Mesenchymal stem cell (in vitro differentiated cells and primary cell): ENCODE data around the gene KLRB1.
"Not testable (repeated sequence)": the region's sequence is repeated elsewhere in the genome, so short reads cannot be mapped to it uniquely, and the experiment has no call there.

Source experiments
- DNase-seq: peaks from one replicate; pipeline ENCODE4 v3.0.0-alpha.2; 2013
- H2AFZ ChIP-seq: one replicate; pipeline ENCODE4 v1.6.1; 2013; ENCODE audit warnings: low read depth, mild to moderate bottlenecking, control low read depth, inconsistent platforms, low read length, moderate library complexity
- H2AK5ac ChIP-seq: 2 replicates; pipeline ENCODE4 v1.6.1; 2013; ENCODE audit warnings: low read length, moderate library complexity, mild to moderate bottlenecking, inconsistent platforms; ENCODE audit not compliant: severe bottlenecking
- H2BK120ac ChIP-seq: one replicate; pipeline ENCODE4 v1.6.1; 2013; ENCODE audit warnings: low read depth, mild to moderate bottlenecking, inconsistent platforms, low read length, moderate library complexity
- H2BK12ac ChIP-seq, 2 experiments: one replicate each; pipeline ENCODE4 v1.6.1; 2013; ENCODE audit warnings: inconsistent platforms in 2 of 2, low read length in 2 of 2, mild to moderate bottlenecking in 2 of 2, moderate library complexity in 2 of 2, control low read depth in 1 of 2
- H2BK15ac ChIP-seq: one replicate; pipeline ENCODE4 v1.6.1; 2013; ENCODE audit warnings: mild to moderate bottlenecking, low read depth, inconsistent platforms; ENCODE audit not compliant: poor library complexity, severe bottlenecking
- H2BK5ac ChIP-seq: 2 replicates; pipeline ENCODE4 v1.6.1; 2013; ENCODE audit warnings: low read depth, mild to moderate bottlenecking, low read length, control low read depth, inconsistent platforms; ENCODE audit not compliant: poor library complexity, severe bottlenecking
- H3K14ac ChIP-seq, 2 experiments: one replicate each; pipeline ENCODE4 v1.6.1; 2013; ENCODE audit warnings: inconsistent platforms in 2 of 2, low read length in 2 of 2, control low read depth in 1 of 2, mild to moderate bottlenecking in 1 of 2, moderate library complexity in 1 of 2
- H3K18ac ChIP-seq, 2 experiments: one replicate each; pipeline ENCODE4 v1.6.1; 2013; ENCODE audit warnings: inconsistent platforms in 2 of 2, low read length in 2 of 2, control low read depth in 1 of 2, low read depth in 1 of 2, mild to moderate bottlenecking in 1 of 2
- H3K23ac ChIP-seq, 2 experiments: one replicate each; pipeline ENCODE4 v1.6.1; 2013; ENCODE audit warnings: inconsistent platforms in 2 of 2, low read length in 2 of 2, mild to moderate bottlenecking in 2 of 2, moderate library complexity in 2 of 2, control low read depth in 1 of 2
- H3K27ac ChIP-seq: 2 replicates; pipeline ENCODE4 v1.5.1; 2013; ENCODE audit warnings: mild to moderate bottlenecking, moderate library complexity, low read length, control low read depth, inconsistent platforms; ENCODE audit not compliant: poor library complexity, severe bottlenecking
- H3K27me3 ChIP-seq, 2 experiments: 2 replicates each; pipeline versions ENCODE4 v1.6.1 to v1.7.0; 2013; ENCODE audit warnings: low read length in 2 of 2, mild to moderate bottlenecking in 2 of 2, moderate library complexity in 2 of 2, control low read depth in 1 of 2, inconsistent platforms in 1 of 2; ENCODE audit not compliant: control insufficient read depth in 1 of 2, insufficient read depth in 1 of 2
- H3K36me3 ChIP-seq, 2 experiments: 2 replicates each; pipeline versions ENCODE4 v1.6.1 to v1.7.0; 2013; ENCODE audit warnings: low read length in 2 of 2, control low read depth in 1 of 2, inconsistent platforms in 1 of 2, low read depth in 1 of 2, mild to moderate bottlenecking in 1 of 2; ENCODE audit not compliant: insufficient read depth in 2 of 2, control insufficient read depth in 1 of 2
- H3K4ac ChIP-seq, 2 experiments: one replicate each; pipeline ENCODE4 v1.6.1; 2013; ENCODE audit warnings: inconsistent platforms in 2 of 2, low read length in 2 of 2, mild to moderate bottlenecking in 2 of 2, moderate library complexity in 2 of 2, control low read depth in 1 of 2, low read depth in 1 of 2
- H3K4me1 ChIP-seq: 2 replicates; pipeline ENCODE4 v1.6.1; 2013; ENCODE audit warnings: low read depth, low read length, control low read depth; ENCODE audit not compliant: control insufficient read depth, insufficient read depth
- H3K4me2 ChIP-seq: 2 replicates; pipeline ENCODE4 v1.6.1; 2013; ENCODE audit warnings: low read length, mild to moderate bottlenecking, inconsistent platforms; ENCODE audit not compliant: poor library complexity, severe bottlenecking
- H3K4me3 ChIP-seq, 2 experiments: 2 replicates each; pipeline versions ENCODE4 v1.5.1 to v1.7.0; 2013; ENCODE audit warnings: low read length in 2 of 2, mild to moderate bottlenecking in 2 of 2, control low read depth in 1 of 2, low read depth in 1 of 2; ENCODE audit not compliant: insufficient read depth in 1 of 2
- H3K79me1 ChIP-seq: replicated peaks from 2 replicates; pipeline ENCODE4 v1.6.1; 2013; ENCODE audit warnings: mild to moderate bottlenecking, control low read depth, low read length, inconsistent platforms; ENCODE audit not compliant: poor library complexity, severe bottlenecking
- H3K9ac ChIP-seq: 2 replicates; pipeline ENCODE4 v1.7.0; 2013; ENCODE audit warnings: mild to moderate bottlenecking, low read length, moderate library complexity
- H3K9me3 ChIP-seq: 2 replicates; pipeline ENCODE4 v1.7.0; 2013; ENCODE audit warnings: mild to moderate bottlenecking, low read length; ENCODE audit not compliant: control insufficient read depth
- H4K8ac ChIP-seq: one replicate; pipeline ENCODE4 v1.6.1; 2013; ENCODE audit warnings: inconsistent platforms, mild to moderate bottlenecking, low read length, moderate library complexity
- H4K91ac ChIP-seq: one replicate; pipeline ENCODE4 v1.6.1; 2013; ENCODE audit warnings: mild to moderate bottlenecking, low read length, inconsistent platforms
- WGBS: methylation state at CpG from one replicate; pipeline ENCODE4 v1.1.7; 2013; ENCODE audit warnings: mixed read lengths; 5-methylcytosine and 5-hydroxymethylcytosine counted together

KLRB1 gene

GRCh38 chr12:9619411-9620179, 11.9 kb upstream of the KLRB1 start:
- Histone ChIP-seq H3K23ac (no peak overlapping the region), H2BK15ac (no peak overlapping the region), H2BK12ac (no peak overlapping the region), H3K27ac (no peak overlapping the region), H3K79me1 (no peaks in the 10 kb centered on the region), H4K91ac (no peak overlapping the region), H3K4ac (no peak overlapping the region), H3K36me3 (no peaks in the 10 kb centered on the region), H4K8ac (no peak overlapping the region), H3K14ac (no peak overlapping the region), H3K4me3 (no peak overlapping the region), H3K4me2 (no peak overlapping the region), H2BK5ac (no peak overlapping the region), H2AFZ (no peak overlapping the region), H3K9ac (no peak overlapping the region), H3K4me1 (no peaks in the 10 kb centered on the region), H3K27me3 (no peaks in the 10 kb centered on the region), H2BK120ac (no peak overlapping the region), H3K9me3 (peaks cover 2% of the 10 kb centered on the region), H2AK5ac (no peak overlapping the region), H3K18ac (no peak overlapping the region)
- WGBS: 94% methylated on average over 5 of the region's 6 CpGs
- no peak for DNase-seq

DNA sequence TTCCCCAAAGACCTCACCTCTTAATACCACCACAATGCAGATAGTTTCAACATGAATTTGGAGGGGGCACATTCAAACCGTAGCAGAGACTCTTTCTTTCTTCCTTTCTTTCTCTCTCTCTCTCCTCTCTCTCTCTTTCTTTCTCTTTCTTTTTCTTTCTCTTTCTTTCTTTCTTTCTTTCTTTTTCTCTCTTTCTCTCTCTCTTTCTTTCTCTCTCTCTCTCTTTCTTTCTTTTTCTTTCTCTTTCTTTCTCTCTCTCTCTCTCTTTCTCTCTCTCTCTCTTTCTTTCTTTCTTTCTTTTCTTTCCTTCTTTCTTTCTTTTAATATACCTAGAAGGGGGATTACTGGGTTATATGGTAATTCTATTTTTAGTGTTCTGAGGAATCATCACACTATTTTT, 11.2 kb upstream of the KLRB1 start:
- H3K4me2 ChIP-seq, H3K23ac ChIP-seq, H3K14ac ChIP-seq, H4K8ac ChIP-seq, H3K4me1 ChIP-seq, DNase-seq, H3K9me3 ChIP-seq, H3K9ac ChIP-seq, H2AFZ ChIP-seq, H3K4ac ChIP-seq, H3K27ac ChIP-seq, H2BK120ac ChIP-seq, H3K18ac ChIP-seq, H3K79me1 ChIP-seq, H3K4me3 ChIP-seq, H2BK12ac ChIP-seq, H2AK5ac ChIP-seq, H4K91ac ChIP-seq, H2BK5ac ChIP-seq, H3K27me3 ChIP-seq, H2BK15ac ChIP-seq, H3K36me3 ChIP-seq: not testable (repeated sequence)
- 93% methylated on average over 1 of the region's 1 CpG for WGBS

GRCh38 chr12:9617124-9617523, 9.4 kb upstream of the KLRB1 start:
- WGBS: 98% methylated on average over 4 of the region's 6 CpGs
- Histone ChIP-seq H3K36me3 (no peaks in the 10 kb centered on the region), H3K14ac (no peak overlapping the region), H2BK5ac (no peak overlapping the region), H4K8ac (no peak overlapping the region), H3K4ac (no peak overlapping the region), H3K4me2 (no peak overlapping the region), H3K23ac (no peak overlapping the region), H2AK5ac (no peak overlapping the region), H3K18ac (no peak overlapping the region), H3K27ac (no peak overlapping the region), H3K27me3 (no peaks in the 10 kb centered on the region), H3K4me1 (no peaks in the 10 kb centered on the region), H3K79me1 (no peaks in the 10 kb centered on the region), H3K9ac (no peak overlapping the region), H2BK120ac (no peak overlapping the region), H3K4me3 (no peak overlapping the region), H4K91ac (no peak overlapping the region), H2AFZ (no peak overlapping the region), H2BK12ac (no peak overlapping the region), H2BK15ac (no peak overlapping the region), H3K9me3 (peaks cover 2% of the 10 kb centered on the region)
- DNase-seq: no peak

- WGBS: 82% methylated on average over 1 of the region's 5 CpGs
These were observed 7.9 kb upstream of the KLRB1 start for GRCh38 chr12:9615420-9616136.

More at GRCh38 chr12:9615420-9616136, 7.9 kb upstream of the KLRB1 start:
- no peak overlapping the region for H3K14ac ChIP-seq
- H3K27ac ChIP-seq: no peak overlapping the region
- no peak overlapping the region for H2BK12ac ChIP-seq
- no peaks in the 10 kb centered on the region for H3K36me3 ChIP-seq
- H4K8ac ChIP-seq: no peak overlapping the region
- H3K4me2 ChIP-seq: no peak overlapping the region
- no peaks in the 10 kb centered on the region for H3K27me3 ChIP-seq
- H2BK5ac ChIP-seq: no peak overlapping the region
- H3K4me3 ChIP-seq: no peak overlapping the region
- H3K9me3 ChIP-seq: peaks cover 2% of the 10 kb centered on the region
- no peak overlapping the region for H3K9ac ChIP-seq
- H3K4me1 ChIP-seq: no peaks in the 10 kb centered on the region
- no peak overlapping the region for H2BK15ac ChIP-seq
- no peak for DNase-seq
- no peak overlapping the region for H3K18ac ChIP-seq
- no peak overlapping the region for H3K4ac ChIP-seq
- H2AFZ ChIP-seq: no peak overlapping the region
- no peak overlapping the region for H2AK5ac ChIP-seq
- H2BK120ac ChIP-seq: no peak overlapping the region
- H4K91ac ChIP-seq: no peak overlapping the region
- H3K23ac ChIP-seq: no peak overlapping the region
- H3K79me1 ChIP-seq: no peaks in the 10 kb centered on the region
